Heart left ventricle (tissue), 16 donors: ENCODE results near the gene VSTM5. TPM values are rescaled to one million over a fixed set of nuclear protein-coding genes. Genes with fewer than 3 reads are reported as not detected.
A peak's percentile ranks its signal among the peaks of the same experiment; 100 is the strongest.

Experiments used
- ATAC-seq, 4 donors: fragments of 200-7000 bp; cut with Tn5 transposase; one replicate each; pipeline ENCODE4 v1.9.1; 2020 to 2022; ENCODE audit warnings: moderate library complexity in 4 of 4, mild to moderate bottlenecking in 3 of 4, moderate number of reproducible peaks in 1 of 4
- DNase-seq, 5 donors: peaks; one replicate each; pipeline ENCODE4 v3.0.0-alpha.2; 2020
- H3K27ac ChIP-seq, 12 donors: fragments of 200-600 bp; sonication (generic) in 4 of 12; one replicate each; pipeline versions ENCODE4 v1.5.0 to v1.8.0; 2016 to 2022; ENCODE audit warnings: mild to moderate bottlenecking in 2 of 12
- H3K27me3 ChIP-seq, 9 donors: fragments of 200-600 bp; sonication (generic) in 2 of 9; one replicate each; pipeline versions ENCODE4 v1.5.1 to v1.8.0; 2016 to 2022; ENCODE audit warnings: mild to moderate bottlenecking in 3 of 9
- H3K36me3 ChIP-seq, 9 donors: fragments of 200-600 bp; sonication (generic) in 2 of 9; one replicate each; pipeline versions ENCODE4 v1.5.0 to v1.8.0; 2018 to 2022; ENCODE audit warnings: mild to moderate bottlenecking in 2 of 9
- H3K4me1 ChIP-seq, 12 donors: fragments of 200-600 bp; sonication (generic) in 4 of 12; one replicate each; pipeline versions ENCODE4 v1.5.0 to v1.8.0; 2016 to 2022; ENCODE audit warnings: mild to moderate bottlenecking in 3 of 12
- H3K4me3 ChIP-seq, 12 donors: fragments of 200-600 bp; sonication (generic) in 4 of 12; one replicate each; pipeline versions ENCODE4 v1.5.0 to v1.8.0; 2017 to 2022; ENCODE audit warnings: mild to moderate bottlenecking in 9 of 12, moderate library complexity in 4 of 12
- H3K9me3 ChIP-seq, 12 donors: fragments of 200-600 bp; sonication (generic) in 4 of 12; one replicate each; pipeline versions ENCODE4 v1.5.0 to v1.8.0; 2016 to 2022; ENCODE audit warnings: mild to moderate bottlenecking in 1 of 12
- POLR2A ChIP-seq, 2 donors: fragments of 450-650 bp; IDR thresholded peaks; one replicate each; pipeline ENCODE4 v1.6.1; 2017; ENCODE audit warnings: antibody characterized with exemption in 2 of 2, mild to moderate bottlenecking in 2 of 2, moderate library complexity in 2 of 2
- WGBS, 4 donors: extraction: QIAGEN DNeasy Blood & Tissue Kit in 2 of 4; methylation state at CpG; one replicate each; pipeline versions ENCODE4 v1.1.5 to v1.1.7; 2013 to 2018; 5-methylcytosine and 5-hydroxymethylcytosine counted together
- intact Hi-C, 10 donors: fragments of 100-400 bp; cut with DNase I; formaldehyde crosslinking; loops; one replicate each; pipeline versions ENCODE4 v1.11.1 to v1.14.2; 2022
- polyA plus RNA-seq, 2 donors: library from polyadenylated mRNA; stranded (reverse); fragments of 200-250 nt; gene quantifications; one replicate each; pipeline ENCODE4 v1.2.3, GENCODE V29; 2013
- total RNA-seq, 9 donors: library from RNA; depleted of rRNA in 2 of 9; stranded (reverse); fragments of >200 nt in 2 of 9; fragmentation: NEBNext Ultra II Directional in 3 of 9; extraction: Animal tissue kit (Norgen Biotek cat#: 25700) in 3 of 9; gene quantifications; one replicate each; pipeline versions ENCODE4 v1.1.0 to v1.2.4, GENCODE V29; 2016 to 2023
- TF ChIP-seq, protein P1 (sequence below), 12 donors: fragments of 200-600 bp; sonication (generic) in 4 of 12; IDR thresholded peaks; one replicate each; pipeline versions ENCODE4 v1.5.0 to v1.8.0; 2018 to 2022; ENCODE audit warnings: antibody characterized with exemption in 12 of 12, mild to moderate bottlenecking in 5 of 12
- donor health status: ischemic (EF 13 %, LVEDD 7.1; RV severe dilation, severe dysfunction).
- donor health status: healthy with polysubstance abuse.
- donor health status: DM: no; HTN: yes; CAD: no.
- donor health status: DM: no; HTN: no; CAD: no.
- donor health status: ischemic (EF 25% LVEDD 6.9; RV normal size, moderate dysfunction).
- donor health status: ischemic (EF 25% LVEDD 5.7; RV mildly dilated, moderate dysfunction).
- donor health status: healthy.
- donor health status: DM: yes; HTN: yes; CAD: no.
- donor health status: ischemic (EF 35%, LVEDD 5.7; RV mildly dilated, moderate dysfunction).
- donor health status: nonischemic (EF 11% LVEDD 7.7; RV severe dilation, severe dysfunction).
- donor health status: DM: yes; HTN: yes; CAD: no.
- donor health status: PGD.
- donor health status: ischemic (EF 29% LVEDD 5.4; RV normal size, mild dysfunction).
- donor health status: nonischemic (EF 23%, LVEDD 6.1; RV moderate dilation, normal function).

Gene VSTM5
- total and polyA plus RNA-seq, 11 donors, result 0.04 to 0.16 (median 0.08) TPM; not detected in 7

- ATAC-seq (peak in 1 of 4 donors; percentile 39), DNase-seq (no peak)
- WGBS, 4 donors, result 77 to 79% (median 77%) methylated on average over 3 of the region's 3 CpGs
- no peaks in the 10 kb centered on the region for H3K36me3 ChIP-seq
- H3K4me1 ChIP-seq, result no peaks in the 10 kb centered on the region
- intact Hi-C loops, result no loop called here
- H3K27ac ChIP-seq, result no peak overlapping the region
- H3K4me3 ChIP-seq, result no peak overlapping the region
- no peaks in the 10 kb centered on the region for H3K27me3 ChIP-seq
- no peaks in the 10 kb centered on the region for H3K9me3 ChIP-seq
- TF ChIP-seq, protein P1, sequence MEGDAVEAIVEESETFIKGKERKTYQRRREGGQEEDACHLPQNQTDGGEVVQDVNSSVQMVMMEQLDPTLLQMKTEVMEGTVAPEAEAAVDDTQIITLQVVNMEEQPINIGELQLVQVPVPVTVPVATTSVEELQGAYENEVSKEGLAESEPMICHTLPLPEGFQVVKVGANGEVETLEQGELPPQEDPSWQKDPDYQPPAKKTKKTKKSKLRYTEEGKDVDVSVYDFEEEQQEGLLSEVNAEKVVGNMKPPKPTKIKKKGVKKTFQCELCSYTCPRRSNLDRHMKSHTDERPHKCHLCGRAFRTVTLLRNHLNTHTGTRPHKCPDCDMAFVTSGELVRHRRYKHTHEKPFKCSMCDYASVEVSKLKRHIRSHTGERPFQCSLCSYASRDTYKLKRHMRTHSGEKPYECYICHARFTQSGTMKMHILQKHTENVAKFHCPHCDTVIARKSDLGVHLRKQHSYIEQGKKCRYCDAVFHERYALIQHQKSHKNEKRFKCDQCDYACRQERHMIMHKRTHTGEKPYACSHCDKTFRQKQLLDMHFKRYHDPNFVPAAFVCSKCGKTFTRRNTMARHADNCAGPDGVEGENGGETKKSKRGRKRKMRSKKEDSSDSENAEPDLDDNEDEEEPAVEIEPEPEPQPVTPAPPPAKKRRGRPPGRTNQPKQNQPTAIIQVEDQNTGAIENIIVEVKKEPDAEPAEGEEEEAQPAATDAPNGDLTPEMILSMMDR (IDR thresholded peaks at IDR 0.05), result no peak
- no peak for TF ChIP-seq POLR2A (IDR thresholded peaks at IDR 0.05)
Observed at GRCh38 chr11:93829598-93829997, 20.8 kb downstream of the VSTM5 start.

- no peak overlapping the region for H3K4me3 ChIP-seq
- no peaks in the 10 kb centered on the region for H3K27me3 ChIP-seq
- TF ChIP-seq, protein P1 (IDR thresholded peaks at IDR 0.05), result no peak
- TF ChIP-seq POLR2A (IDR thresholded peaks at IDR 0.05), result no peak
- 66 to 77% (median 69%) methylated on average over 1 of the region's 1 CpG for WGBS, 4 donors
- DNase-seq, result no peak
- H3K27ac ChIP-seq, result no peak overlapping the region
- no peaks in the 10 kb centered on the region for H3K4me1 ChIP-seq
- H3K9me3 ChIP-seq, result no peaks in the 10 kb centered on the region
- no peaks in the 10 kb centered on the region for H3K36me3 ChIP-seq
- intact Hi-C loops, result no loop called here
- ATAC-seq, result no peak
Observed at GRCh38 chr11:93827363-93827762, 23.1 kb downstream of the VSTM5 start.

- Histone ChIP-seq H3K36me3 (no peaks in the 10 kb centered on the region), H3K27me3 (no peaks in the 10 kb centered on the region), H3K9me3 (no peaks in the 10 kb centered on the region), H3K4me1 (peaks cover 0 to 7% (median 0%) of the 10 kb centered on the region in 12 donors), H3K4me3 (no peak overlapping the region), H3K27ac (no peak overlapping the region)
- 95 to 99% (median 98%) methylated on average over 4 of the region's 4 CpGs for WGBS, 4 donors
- intact Hi-C loops, result no loop called here
- no peak for DNase-seq
- no peak for ATAC-seq
- TF ChIP-seq, protein P1 (IDR thresholded peaks at IDR 0.05), result no peak
- TF ChIP-seq POLR2A (IDR thresholded peaks at IDR 0.05), result no peak
Observed at GRCh38 chr11:93823210-93823609, 27.2 kb downstream of the VSTM5 start.

DNA sequence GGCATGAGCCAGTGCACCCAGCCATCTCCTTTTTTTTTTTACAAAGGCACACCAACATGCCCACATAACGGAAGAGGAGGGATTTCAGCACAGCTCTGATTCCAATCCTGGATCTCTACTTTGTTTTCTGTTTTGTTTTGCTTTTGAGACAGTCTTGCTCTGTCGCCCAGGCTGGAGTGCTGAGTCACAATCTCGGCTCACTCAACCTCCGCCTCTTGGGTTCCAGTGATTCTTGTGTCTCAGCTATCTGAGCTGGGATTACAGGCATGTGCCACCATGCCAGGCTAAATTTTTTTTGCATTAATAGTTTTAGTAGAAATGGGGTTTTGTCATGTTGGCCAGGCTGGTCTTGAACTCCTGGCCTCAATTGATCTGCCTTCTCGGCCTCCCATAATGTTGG is 28.1 kb downstream of the VSTM5 start:
- H3K36me3 ChIP-seq, result peaks cover 0 to 3% (median 0%) of the 10 kb centered on the region in 9 donors
- peaks cover 0 to 12% (median 0%) of the 10 kb centered on the region in 12 donors for H3K4me1 ChIP-seq
- intact Hi-C loops, result no loop called here
- H3K9me3 ChIP-seq, result no peaks in the 10 kb centered on the region
- ATAC-seq, result no peak
- no peaks in the 10 kb centered on the region for H3K27me3 ChIP-seq
- DNase-seq, result no peak
- 93 to 95% (median 94%) methylated on average over 5 of the region's 5 CpGs for WGBS, 4 donors
- H3K4me3 ChIP-seq, result no peak overlapping the region
- no peak overlapping the region for H3K27ac ChIP-seq
- TF ChIP-seq, protein P1 (IDR thresholded peaks at IDR 0.05), result no peak
- TF ChIP-seq POLR2A (IDR thresholded peaks at IDR 0.05), result no peak
